ENCODE results near the gene DOCK7. TPM values are rescaled to one million over a fixed set of nuclear protein-coding genes. Genes with fewer than 3 reads are reported as not detected.
"Not testable (repeated sequence)": the region's sequence is repeated elsewhere in the genome, so short reads cannot be mapped to it uniquely, and the experiment has no call there.

The DOCK7 gene
- total RNA-seq, 2 experiments from 2014 or later: 6.6 to 16.8 TPM

DNA sequence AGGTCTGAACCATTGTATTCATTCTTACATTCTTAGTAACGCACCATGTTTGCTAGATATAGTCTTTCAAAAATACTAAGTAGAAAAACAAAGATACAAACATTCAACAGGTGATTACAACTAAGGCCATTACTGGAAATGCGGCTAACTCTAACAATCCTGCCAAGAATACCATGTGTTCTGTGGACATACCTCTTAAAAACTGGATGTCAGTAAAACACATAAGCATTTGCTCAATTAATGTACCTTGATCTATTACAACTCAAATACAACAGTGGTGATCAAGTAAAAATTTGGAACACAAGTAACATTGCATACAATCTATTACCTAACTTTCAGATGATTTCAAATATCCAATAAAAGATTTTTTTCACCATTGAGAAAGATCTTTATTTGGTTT is 75.4 kb downstream of the DOCK7 start:
- intact Hi-C loops (cut with micrococcal nuclease): no loop called here
- ATAC-seq: no peak
- Mint-ChIP-seq H3K9me3 (no peaks in the 10 kb centered on the region), H3K36me3 (ENCODE audit: low read depth) (peaks cover 3% of the 10 kb centered on the region), H3K4me3 (no peak overlapping the region), H3K27ac (no peak overlapping the region), H3K27me3 (no peaks in the 10 kb centered on the region), H3K4me1 (ENCODE audit: low read depth) (no peaks in the 10 kb centered on the region)
- ChIA-PET POLR2A (no interaction called here), CTCF (no interaction called here)
- no peak for DNase-seq
- TF ChIP-seq, protein P1, sequence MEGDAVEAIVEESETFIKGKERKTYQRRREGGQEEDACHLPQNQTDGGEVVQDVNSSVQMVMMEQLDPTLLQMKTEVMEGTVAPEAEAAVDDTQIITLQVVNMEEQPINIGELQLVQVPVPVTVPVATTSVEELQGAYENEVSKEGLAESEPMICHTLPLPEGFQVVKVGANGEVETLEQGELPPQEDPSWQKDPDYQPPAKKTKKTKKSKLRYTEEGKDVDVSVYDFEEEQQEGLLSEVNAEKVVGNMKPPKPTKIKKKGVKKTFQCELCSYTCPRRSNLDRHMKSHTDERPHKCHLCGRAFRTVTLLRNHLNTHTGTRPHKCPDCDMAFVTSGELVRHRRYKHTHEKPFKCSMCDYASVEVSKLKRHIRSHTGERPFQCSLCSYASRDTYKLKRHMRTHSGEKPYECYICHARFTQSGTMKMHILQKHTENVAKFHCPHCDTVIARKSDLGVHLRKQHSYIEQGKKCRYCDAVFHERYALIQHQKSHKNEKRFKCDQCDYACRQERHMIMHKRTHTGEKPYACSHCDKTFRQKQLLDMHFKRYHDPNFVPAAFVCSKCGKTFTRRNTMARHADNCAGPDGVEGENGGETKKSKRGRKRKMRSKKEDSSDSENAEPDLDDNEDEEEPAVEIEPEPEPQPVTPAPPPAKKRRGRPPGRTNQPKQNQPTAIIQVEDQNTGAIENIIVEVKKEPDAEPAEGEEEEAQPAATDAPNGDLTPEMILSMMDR (IDR thresholded peaks at IDR 0.05): no peak

DNA sequence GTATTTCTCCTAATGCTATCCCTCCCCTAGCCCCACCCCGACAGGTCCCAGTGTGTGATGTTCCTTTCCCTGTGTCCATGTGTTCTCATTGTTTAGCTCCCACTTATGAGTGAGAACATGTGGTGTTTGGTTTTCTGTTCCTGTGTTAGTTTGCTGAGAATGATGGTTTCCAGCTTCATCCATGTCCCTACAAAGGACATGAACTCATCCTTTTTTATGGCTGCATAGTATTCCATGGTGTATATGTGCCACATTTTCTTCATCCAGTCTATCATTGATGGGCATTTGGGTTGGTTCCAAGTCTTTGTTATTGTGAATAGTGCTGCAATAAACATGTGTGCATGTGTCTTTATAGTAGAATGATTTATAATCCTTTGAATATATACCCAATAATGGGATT is 77.6 kb downstream of the DOCK7 start:
- DNase-seq; H3K27ac Mint-ChIP-seq; H3K4me3 Mint-ChIP-seq; ATAC-seq; H3K36me3 Mint-ChIP-seq (ENCODE audit: low read depth); intact Hi-C loops (cut with micrococcal nuclease); H3K4me1 Mint-ChIP-seq (ENCODE audit: low read depth); H3K9me3 Mint-ChIP-seq; H3K27me3 Mint-ChIP-seq; CTCF ChIA-PET; POLR2A ChIA-PET: not testable (repeated sequence)

DNA sequence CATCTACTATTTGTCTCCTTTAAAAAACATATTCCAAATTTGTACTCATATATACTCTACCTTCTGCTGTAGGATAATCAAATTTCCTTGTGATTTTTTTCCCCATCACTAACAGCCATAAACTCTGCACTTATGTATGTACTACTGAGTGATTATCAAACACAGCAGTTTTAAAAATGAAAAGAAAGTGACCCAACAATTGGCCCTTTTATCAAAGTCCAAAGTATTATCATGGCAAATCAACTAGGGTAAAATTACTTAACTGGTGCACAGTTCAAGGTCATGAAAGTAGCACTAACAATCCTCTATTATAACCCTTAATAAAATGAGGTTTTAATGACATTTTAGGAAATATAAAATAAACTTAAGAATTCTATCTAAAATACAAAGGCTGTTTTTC is 79.3 kb downstream of the DOCK7 start:
- CTCF ChIA-PET: no interaction called here

DNA sequence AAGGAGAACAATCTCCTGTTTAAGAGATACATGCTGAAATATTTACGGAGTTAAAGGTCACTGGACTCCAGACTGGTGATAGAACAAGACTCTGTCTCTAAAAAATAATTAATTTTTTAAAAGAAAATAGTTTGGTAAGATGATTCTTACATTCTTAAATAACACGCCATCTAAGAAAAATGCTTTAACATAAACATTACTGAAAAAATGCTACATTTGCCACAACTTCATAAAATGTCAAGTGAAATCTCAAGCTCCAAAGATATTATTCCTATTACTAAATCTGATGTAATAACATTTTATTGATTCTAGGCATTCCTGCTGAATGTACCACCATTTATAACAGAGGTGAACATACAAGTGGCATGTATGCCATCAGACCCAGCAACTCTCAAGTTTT is 86.7 kb downstream of the DOCK7 start:
- Mint-ChIP-seq H3K9me3 (no peaks in the 10 kb centered on the region), H3K27me3 (no peaks in the 10 kb centered on the region), H3K36me3 (ENCODE audit: low read depth) (no peaks in the 10 kb centered on the region), H3K27ac (no peak overlapping the region), H3K4me1 (ENCODE audit: low read depth) (no peaks in the 10 kb centered on the region), H3K4me3 (no peak overlapping the region)
- TF ChIP-seq, protein P1 (IDR thresholded peaks at IDR 0.05): no peak
- intact Hi-C loops (cut with micrococcal nuclease): no loop called here
- POLR2A ChIA-PET: no interaction called here
- CTCF ChIA-PET: no interaction called here
- DNase-seq (no peak), ATAC-seq (no peak)

More for the DNA sequence above, 79.3 kb downstream of the DOCK7 start:
- no peak overlapping the region for H3K27ac Mint-ChIP-seq
- peaks cover 3% of the 10 kb centered on the region for H3K36me3 Mint-ChIP-seq (ENCODE audit: low read depth)
- H3K4me3 Mint-ChIP-seq: no peak overlapping the region
- DNase-seq (no peak), ATAC-seq (no peak)
- intact Hi-C loops (cut with micrococcal nuclease): no loop called here
- no peaks in the 10 kb centered on the region for H3K9me3 Mint-ChIP-seq
- TF ChIP-seq, protein P1 (IDR thresholded peaks at IDR 0.05): no peak
- H3K27me3 Mint-ChIP-seq: no peaks in the 10 kb centered on the region
- POLR2A ChIA-PET: no interaction called here
- no peaks in the 10 kb centered on the region for H3K4me1 Mint-ChIP-seq (ENCODE audit: low read depth)

DNA sequence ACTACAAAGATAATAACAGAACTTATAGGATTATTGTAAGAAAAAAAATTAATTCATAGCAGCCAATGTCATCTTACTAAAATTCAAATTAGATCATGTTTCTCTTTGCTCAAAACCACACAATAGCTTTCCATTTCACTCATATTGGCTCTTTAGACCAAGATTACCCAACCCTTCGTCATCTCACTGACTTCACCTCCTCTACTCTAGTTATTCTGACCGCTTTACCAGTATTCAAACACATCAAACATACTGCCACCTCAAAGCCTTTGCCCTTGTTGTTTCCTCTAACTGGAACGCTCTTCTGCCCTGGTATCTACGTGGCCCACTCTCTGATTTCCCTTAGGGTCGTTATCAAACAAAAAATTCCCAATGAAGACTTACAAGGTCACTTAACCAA is 89.1 kb downstream of the DOCK7 start:
- Mint-ChIP-seq H3K27ac (no peak overlapping the region), H3K4me3 (no peak overlapping the region), H3K4me1 (ENCODE audit: low read depth) (no peaks in the 10 kb centered on the region), H3K9me3 (no peaks in the 10 kb centered on the region), H3K27me3 (no peaks in the 10 kb centered on the region), H3K36me3 (ENCODE audit: low read depth) (no peaks in the 10 kb centered on the region)
- POLR2A ChIA-PET: no interaction called here
- CTCF ChIA-PET: no interaction called here
- ATAC-seq: no peak
- intact Hi-C loops (cut with micrococcal nuclease): no loop called here
- no peak for DNase-seq
- TF ChIP-seq, protein P1 (IDR thresholded peaks at IDR 0.05): no peak

DNA sequence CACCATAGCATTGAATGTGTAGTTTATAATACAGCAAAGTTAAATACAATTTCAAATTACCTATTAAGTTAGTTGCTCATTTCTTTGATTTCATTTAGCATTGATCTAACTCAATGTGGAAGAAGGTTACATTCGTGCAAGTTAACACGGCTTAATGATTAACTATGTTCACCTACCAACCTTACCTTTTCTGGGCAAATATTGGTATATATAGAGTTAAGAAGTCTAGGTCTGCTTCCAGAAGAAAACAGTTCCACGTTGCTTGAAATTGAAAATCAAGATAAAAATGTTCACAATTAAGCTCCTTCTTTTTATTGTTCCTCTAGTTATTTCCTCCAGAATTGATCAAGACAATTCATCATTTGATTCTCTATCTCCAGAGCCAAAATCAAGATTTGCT is 90.9 kb downstream of the DOCK7 start, which contains the start of gene ANGPTL3:
Gene ANGPTL3, plus strand, starts transcription at position 240 of the 400 bp plus-strand sequence. Its CDS starts 47 bp downstream, at position 287.
- DNase-seq (no peak), ATAC-seq (no peak)
- TF ChIP-seq, protein P1 (IDR thresholded peaks at IDR 0.05): no peak
- Mint-ChIP-seq H3K4me3 (no peak within 1 kb of the TSS), H3K36me3 (ENCODE audit: low read depth) (no peaks in the 10 kb centered on the region), H3K9me3 (no peaks in the 10 kb centered on the region), H3K27me3 (no peaks in the 10 kb centered on the region), H3K27ac (no peak within 1 kb of the TSS), H3K4me1 (ENCODE audit: low read depth) (no peaks in the 10 kb centered on the region)
- intact Hi-C loops (cut with micrococcal nuclease): no loop called here
- ChIA-PET CTCF (no interaction called here), POLR2A (no interaction called here)

Measured in activated CD8-positive, alpha-beta T cell treated with anti-CD3 and anti-CD28 coated beads for 36 hours (primary cell).